Subcutaneous abdominal adipose tissue (tissue), 5 donors: Measurements from ENCODE around the gene PCLO.
"Not testable (repeated sequence)": the region's sequence is repeated elsewhere in the genome, so short reads cannot be mapped to it uniquely, and the experiment has no call there.

Experiments used
- H3K27ac ChIP-seq: one replicate; pipeline ENCODE4 v1.7.0; 2013; ENCODE audit warnings: low read depth, mild to moderate bottlenecking, inconsistent platforms, low read length, moderate library complexity
- H3K27me3 ChIP-seq, 5 donors: one replicate each; pipeline ENCODE4 v1.7.0; 2013; ENCODE audit warnings: low read length in 5 of 5, inconsistent platforms in 1 of 5; ENCODE audit not compliant: control insufficient read depth in 5 of 5, insufficient read depth in 4 of 5
- H3K36me3 ChIP-seq, 5 donors: one replicate each; pipeline ENCODE4 v1.7.0; 2013; ENCODE audit warnings: low read length in 5 of 5; ENCODE audit not compliant: control insufficient read depth in 5 of 5, insufficient read depth in 5 of 5
- H3K4me1 ChIP-seq, 5 donors: one replicate each; pipeline ENCODE4 v1.7.0; 2013; ENCODE audit warnings: low read length in 5 of 5, mild to moderate bottlenecking in 3 of 5, moderate library complexity in 1 of 5; ENCODE audit not compliant: control insufficient read depth in 5 of 5, insufficient read depth in 5 of 5
- H3K4me3 ChIP-seq, 5 donors: one replicate each; pipeline ENCODE4 v1.7.0; 2013; ENCODE audit warnings: low read length in 5 of 5, low read depth in 1 of 5
- H3K9ac ChIP-seq, 5 donors: one replicate each; pipeline ENCODE4 v1.7.0; 2013; ENCODE audit warnings: low read length in 5 of 5, mild to moderate bottlenecking in 4 of 5, moderate library complexity in 3 of 5
- H3K9me3 ChIP-seq, 5 donors: one replicate each; pipeline ENCODE4 v1.7.0; 2013; ENCODE audit warnings: low read length in 5 of 5; ENCODE audit not compliant: control insufficient read depth in 5 of 5
- donor health status: healthy.
- donor health status: healthy.
- donor health status: healthy.
- donor health status: healthy.
- donor health status: healthy.

The PCLO gene

DNA sequence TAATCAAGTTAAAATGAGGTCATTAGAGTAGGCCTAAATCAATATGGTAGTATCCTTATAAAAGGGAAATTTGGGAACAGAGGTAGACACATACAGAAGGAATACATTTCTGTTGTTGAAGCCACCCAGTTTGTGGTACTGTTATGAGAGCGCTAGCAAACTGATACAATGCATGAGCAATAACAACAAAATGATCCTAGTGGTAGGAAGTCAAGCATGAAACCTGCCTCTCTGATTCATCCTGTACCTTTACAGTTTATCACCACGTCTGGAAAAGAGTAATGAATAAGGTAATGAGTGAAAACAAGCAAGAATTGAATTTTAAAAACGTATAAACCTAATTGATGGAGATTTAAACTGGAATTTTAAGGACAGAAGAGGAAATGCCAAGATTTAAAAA lies 217.2 kb downstream of the PCLO start:
- Histone ChIP-seq H3K9ac (no peak overlapping the region), H3K36me3 (no peaks in the 10 kb centered on the region), H3K4me3 (no peak overlapping the region), H3K4me1 (peaks cover 0 to 5% (median 0%) of the 10 kb centered on the region in 5 donors), H3K9me3 (no peaks in the 10 kb centered on the region), H3K27ac (no peak overlapping the region), H3K27me3 (no peaks in the 10 kb centered on the region)

DNA sequence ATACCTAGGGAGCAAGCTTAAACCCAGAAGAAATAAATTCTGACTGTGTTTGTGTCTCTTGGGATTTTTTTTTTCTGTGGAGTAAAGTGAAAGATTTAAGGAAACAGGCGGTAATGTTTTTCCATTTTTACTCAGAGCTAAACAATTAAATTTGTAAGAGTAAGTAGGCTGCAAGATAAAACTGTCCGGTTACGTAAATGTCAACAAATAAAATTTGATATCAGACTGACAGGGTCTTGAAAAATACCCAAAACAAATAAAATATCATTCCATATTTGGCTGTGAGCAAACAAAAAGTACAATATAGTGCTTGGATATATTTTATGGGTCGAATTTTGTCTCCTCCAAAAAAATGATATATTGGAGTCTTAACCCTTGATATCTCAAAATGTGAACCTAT lies 217.6 kb downstream of the PCLO start:
- Histone ChIP-seq H3K27ac (no peak overlapping the region), H3K4me3 (no peak overlapping the region), H3K4me1 (peaks cover 0 to 5% (median 0%) of the 10 kb centered on the region in 5 donors), H3K36me3 (no peaks in the 10 kb centered on the region), H3K27me3 (no peaks in the 10 kb centered on the region), H3K9me3 (no peaks in the 10 kb centered on the region), H3K9ac (no peak overlapping the region)

DNA sequence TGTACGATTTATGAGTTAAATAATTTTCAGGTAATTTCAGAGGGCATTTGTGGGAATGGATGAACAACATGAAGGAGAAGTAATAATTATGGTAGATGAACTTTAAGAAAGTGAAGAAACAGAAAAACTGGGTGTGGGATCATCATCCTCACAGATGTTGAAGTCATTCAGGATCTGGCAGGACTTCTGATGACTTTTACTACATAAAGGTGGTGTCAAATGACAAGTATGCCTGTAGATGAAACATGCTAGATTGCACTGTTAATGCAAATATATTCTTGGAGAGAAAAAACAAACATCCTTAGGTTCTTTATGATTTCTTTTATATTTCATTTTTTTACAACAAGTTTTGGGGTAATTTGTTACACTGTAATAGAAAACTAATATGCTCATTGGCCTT lies 230.2 kb downstream of the PCLO start:
- no peaks in the 10 kb centered on the region for H3K27me3 ChIP-seq
- H3K4me1 ChIP-seq: no peaks in the 10 kb centered on the region
- no peaks in the 10 kb centered on the region for H3K36me3 ChIP-seq
- H3K9me3 ChIP-seq: no peaks in the 10 kb centered on the region
- H3K4me3 ChIP-seq: no peak overlapping the region
- no peak overlapping the region for H3K27ac ChIP-seq
- no peak overlapping the region for H3K9ac ChIP-seq

DNA sequence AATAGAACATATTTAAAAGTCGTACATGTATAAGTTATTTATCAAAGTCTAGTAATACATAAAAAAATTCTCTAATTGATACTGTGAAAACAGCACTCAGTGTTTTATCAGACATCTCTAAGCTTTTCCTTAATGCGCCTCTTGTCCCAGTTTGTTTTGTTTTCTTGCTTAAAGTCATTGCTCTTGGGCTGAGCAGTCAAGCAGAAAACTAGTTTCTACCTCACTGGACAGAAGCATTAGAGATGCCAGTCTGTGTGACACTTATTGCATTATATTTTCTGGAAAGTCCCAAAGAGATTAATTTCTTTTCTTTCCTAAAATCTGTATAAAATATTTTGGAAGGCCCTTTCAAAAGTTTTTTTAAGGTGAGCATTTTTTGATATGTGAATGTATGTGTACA lies 236.2 kb downstream of the PCLO start:
- Histone ChIP-seq H3K9me3 (no peaks in the 10 kb centered on the region), H3K9ac (no peak overlapping the region), H3K27ac (no peak overlapping the region), H3K27me3 (no peaks in the 10 kb centered on the region), H3K4me1 (no peaks in the 10 kb centered on the region), H3K36me3 (no peaks in the 10 kb centered on the region), H3K4me3 (no peak overlapping the region)

DNA sequence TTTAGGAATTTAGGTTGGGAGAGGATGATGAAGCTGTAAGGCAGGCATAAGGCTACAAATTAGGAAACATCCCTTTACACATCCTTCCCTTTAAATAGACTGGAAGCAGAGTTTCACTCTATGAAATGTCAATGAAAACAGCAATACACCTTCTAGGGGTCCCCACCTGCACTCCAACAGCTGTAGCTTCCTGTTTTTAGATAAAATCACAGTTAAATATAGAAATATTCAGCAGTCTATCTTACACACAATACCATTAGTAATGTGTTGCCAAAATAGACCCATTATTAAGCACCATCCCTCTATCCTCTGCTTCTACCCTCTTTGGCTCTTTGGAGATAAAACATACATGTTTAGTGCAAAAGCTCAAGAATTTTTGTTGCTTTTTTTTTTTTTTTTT lies 237.4 kb downstream of the PCLO start:
- Histone ChIP-seq H3K36me3 (no peaks in the 10 kb centered on the region), H3K27me3 (no peaks in the 10 kb centered on the region), H3K4me3 (no peak overlapping the region), H3K9me3 (no peaks in the 10 kb centered on the region), H3K4me1 (no peaks in the 10 kb centered on the region), H3K27ac (no peak overlapping the region), H3K9ac (no peak overlapping the region)

DNA sequence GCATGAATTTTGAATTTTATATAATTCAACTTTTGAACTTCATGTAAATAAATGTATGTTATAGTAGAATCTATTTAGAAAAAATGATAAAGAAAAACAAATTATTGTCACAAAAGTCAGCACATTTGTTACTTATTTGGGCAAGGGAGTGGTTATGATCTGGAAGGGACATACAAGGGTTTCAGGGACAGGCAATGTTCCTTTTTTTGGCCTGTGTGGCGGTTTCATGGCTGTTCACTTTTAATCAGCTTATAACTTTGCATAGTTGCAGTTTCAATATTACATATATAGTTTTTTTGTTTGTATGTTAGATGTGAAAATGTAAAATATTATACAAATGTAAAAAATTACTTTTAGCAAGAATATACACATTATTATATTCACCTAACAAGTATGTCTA lies 256.2 kb downstream of the PCLO start:
- H3K27ac ChIP-seq: no peak overlapping the region
- H3K9ac ChIP-seq: no peak overlapping the region
- H3K4me1 ChIP-seq: no peaks in the 10 kb centered on the region
- no peaks in the 10 kb centered on the region for H3K9me3 ChIP-seq
- no peaks in the 10 kb centered on the region for H3K27me3 ChIP-seq
- H3K36me3 ChIP-seq: no peaks in the 10 kb centered on the region
- no peak overlapping the region for H3K4me3 ChIP-seq

DNA sequence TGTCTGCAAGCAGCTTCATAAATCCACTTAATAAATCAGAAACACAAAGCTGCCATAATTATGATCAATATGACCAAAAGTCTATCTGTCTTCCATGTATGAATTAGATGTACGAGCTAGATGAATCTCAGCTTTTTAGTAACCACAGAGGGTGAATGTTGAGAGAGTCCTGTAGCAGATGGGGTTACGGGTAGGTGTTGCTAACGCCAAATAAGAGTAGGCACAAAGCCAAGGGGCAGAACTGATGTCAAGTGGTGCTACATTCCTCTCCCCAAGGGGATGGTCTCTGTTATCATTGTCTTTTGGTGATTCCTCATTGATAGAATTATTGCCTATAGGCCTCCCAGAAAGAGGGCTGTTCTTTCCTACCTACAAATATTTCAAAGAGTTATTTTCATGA lies 257.8 kb downstream of the PCLO start:
- H3K9ac ChIP-seq: no peak overlapping the region
- no peak overlapping the region for H3K27ac ChIP-seq
- no peaks in the 10 kb centered on the region for H3K9me3 ChIP-seq
- H3K36me3 ChIP-seq: no peaks in the 10 kb centered on the region
- no peaks in the 10 kb centered on the region for H3K4me1 ChIP-seq
- H3K4me3 ChIP-seq: no peak overlapping the region
- H3K27me3 ChIP-seq: no peaks in the 10 kb centered on the region

DNA sequence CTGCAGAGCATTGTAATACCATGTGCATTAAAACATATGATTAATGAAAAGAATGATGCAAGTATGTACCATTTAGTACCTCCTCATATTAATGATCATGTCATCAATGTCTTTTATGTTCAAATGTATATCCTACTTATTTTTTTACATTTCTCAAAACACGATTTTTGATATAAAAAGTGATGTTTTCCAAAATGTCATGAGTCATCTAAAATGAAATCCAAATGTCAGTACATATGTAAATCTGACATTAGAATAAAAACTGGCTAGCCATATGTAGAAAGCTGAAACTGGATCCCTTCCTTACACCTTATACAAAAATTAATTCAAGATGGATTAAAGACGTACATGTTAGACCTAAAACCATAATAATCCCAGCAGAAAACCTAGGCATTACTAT lies 261.6 kb downstream of the PCLO start:
- not testable (repeated sequence) for H3K4me1 ChIP-seq, H3K9me3 ChIP-seq

DNA sequence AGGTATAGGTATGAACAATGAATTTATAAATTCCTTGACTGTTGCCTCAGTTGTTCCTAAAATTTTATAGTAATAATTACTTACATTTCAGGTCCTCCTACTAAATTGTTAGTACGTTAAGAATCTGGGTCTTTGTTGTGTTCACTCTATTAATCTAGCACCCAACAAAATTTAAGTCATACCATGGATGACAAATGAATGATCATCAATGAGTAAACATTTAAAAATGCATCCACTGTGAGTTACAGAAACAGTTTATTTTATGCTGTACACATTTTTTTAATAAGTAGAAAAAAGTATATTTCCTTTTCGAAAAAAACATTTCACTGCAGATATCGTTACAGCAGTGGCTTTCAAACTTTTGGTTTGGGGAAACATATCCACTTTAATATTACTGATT lies 265.2 kb downstream of the PCLO start:
- H3K27ac ChIP-seq: no peak overlapping the region
- no peaks in the 10 kb centered on the region for H3K9me3 ChIP-seq
- H3K4me3 ChIP-seq: no peak overlapping the region
- no peaks in the 10 kb centered on the region for H3K4me1 ChIP-seq
- H3K9ac ChIP-seq: no peak overlapping the region
- no peaks in the 10 kb centered on the region for H3K36me3 ChIP-seq
- H3K27me3 ChIP-seq: no peaks in the 10 kb centered on the region

More for the DNA sequence above, 261.6 kb downstream of the PCLO start:
- H3K27ac ChIP-seq, H3K27me3 ChIP-seq, H3K36me3 ChIP-seq, H3K4me3 ChIP-seq, H3K9ac ChIP-seq: not testable (repeated sequence)

DNA sequence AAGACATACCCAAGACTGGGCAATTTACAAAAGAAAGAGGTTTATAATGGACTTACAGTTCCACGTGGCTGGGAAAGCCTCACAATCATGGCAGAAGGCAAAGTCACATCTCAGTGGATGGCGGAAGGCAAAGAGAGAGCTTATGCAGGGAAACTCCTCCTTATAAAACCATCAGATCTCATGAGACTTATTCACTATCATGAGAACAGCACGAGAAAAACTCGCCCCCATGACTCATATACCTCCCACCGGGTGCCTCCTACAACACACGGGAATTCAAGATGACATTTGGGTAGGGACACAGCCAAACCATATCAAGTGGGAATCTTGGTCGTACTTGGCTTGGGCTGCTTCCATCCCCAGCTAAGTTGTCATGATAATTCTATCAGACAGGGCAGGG lies 268.3 kb downstream of the PCLO start:
- not testable (repeated sequence) for H3K27me3 ChIP-seq, H3K9me3 ChIP-seq, H3K9ac ChIP-seq, H3K36me3 ChIP-seq, H3K4me1 ChIP-seq, H3K4me3 ChIP-seq, H3K27ac ChIP-seq

DNA sequence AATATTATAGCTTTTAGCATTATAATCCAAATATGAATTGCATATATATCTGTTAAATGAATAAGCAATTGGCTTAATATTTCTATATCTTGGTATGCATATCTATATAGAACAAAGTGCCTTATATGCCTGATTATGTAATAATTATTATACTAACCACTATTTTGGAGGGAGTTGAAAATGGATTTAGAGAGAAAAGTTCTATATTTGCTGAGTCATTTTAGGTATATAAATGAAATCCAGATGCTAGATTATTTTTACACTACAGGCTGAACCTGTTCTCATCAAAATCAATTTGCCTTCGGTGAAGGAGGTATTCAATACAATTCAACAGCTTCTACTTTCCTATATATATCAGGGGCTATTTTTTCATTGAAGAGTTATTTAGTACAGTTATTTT lies 276.4 kb downstream of the PCLO start:
- Histone ChIP-seq H3K9ac (no peak overlapping the region), H3K27ac (no peak overlapping the region), H3K9me3 (no peaks in the 10 kb centered on the region), H3K4me3 (no peak overlapping the region), H3K27me3 (no peaks in the 10 kb centered on the region), H3K4me1 (no peaks in the 10 kb centered on the region), H3K36me3 (no peaks in the 10 kb centered on the region)
